ENCODE results near the gene PLAU.

PLAU gene

GRCh38 chr10:73932620-73933112 is 21.7 kb downstream of the PLAU start:
- Histone ChIP-seq H3K36me3 (ENCODE audit: control insufficient read depth, insufficient read depth, low read length) (no peaks in the 10 kb centered on the region), H3K4me3 (ENCODE audit: insufficient read depth, low read depth, low read length) (no peak overlapping the region), H3K9me3 (ENCODE audit: control insufficient read depth, low read length) (no peaks in the 10 kb centered on the region), H3K4me1 (ENCODE audit: control insufficient read depth, insufficient read depth, low read length) (no peaks in the 10 kb centered on the region), H3K27me3 (ENCODE audit: control insufficient read depth, insufficient read depth, low read length, poor library complexity, severe bottlenecking) (no peaks in the 10 kb centered on the region), H3K27ac (ENCODE audit: insufficient read depth, low read depth, low read length, poor library complexity, severe bottlenecking) (no peak overlapping the region)
- 92 to 95% methylated on average over 5 to 6 of the region's 6 CpGs for WGBS, 2 experiments

- H3K27ac ChIP-seq (ENCODE audit: insufficient read depth, low read depth, low read length, poor library complexity, severe bottlenecking) = no peak overlapping the region
- no peaks in the 10 kb centered on the region for H3K27me3 ChIP-seq (ENCODE audit: control insufficient read depth, insufficient read depth, low read length, poor library complexity, severe bottlenecking)
- H3K4me3 ChIP-seq (ENCODE audit: insufficient read depth, low read depth, low read length) = no peak overlapping the region
- H3K9me3 ChIP-seq (ENCODE audit: control insufficient read depth, low read length) = no peaks in the 10 kb centered on the region
- H3K4me1 ChIP-seq (ENCODE audit: control insufficient read depth, insufficient read depth, low read length) = no peaks in the 10 kb centered on the region
- 88 to 93% methylated on average over 3 of the region's 4 CpGs for WGBS, 2 experiments
- no peaks in the 10 kb centered on the region for H3K36me3 ChIP-seq (ENCODE audit: control insufficient read depth, insufficient read depth, low read length)
Measured at GRCh38 chr10:73934074-73934473, 23.1 kb downstream of the PLAU start.

GRCh38 chr10:73935895-73936294 is 25.0 kb downstream of the PLAU start:
- no peak overlapping the region for H3K4me3 ChIP-seq (ENCODE audit: insufficient read depth, low read depth, low read length)
- H3K4me1 ChIP-seq (ENCODE audit: control insufficient read depth, insufficient read depth, low read length) = no peaks in the 10 kb centered on the region
- H3K36me3 ChIP-seq (ENCODE audit: control insufficient read depth, insufficient read depth, low read length) = no peaks in the 10 kb centered on the region
- H3K9me3 ChIP-seq (ENCODE audit: control insufficient read depth, low read length) = no peaks in the 10 kb centered on the region
- no peaks in the 10 kb centered on the region for H3K27me3 ChIP-seq (ENCODE audit: control insufficient read depth, insufficient read depth, low read length, poor library complexity, severe bottlenecking)
- H3K27ac ChIP-seq (ENCODE audit: insufficient read depth, low read depth, low read length, poor library complexity, severe bottlenecking) = no peak overlapping the region
- 89 to 92% methylated on average over 3 of the region's 3 CpGs for WGBS, 2 experiments

GRCh38 chr10:73937333-73938043 is 26.6 kb downstream of the PLAU start:
- Histone ChIP-seq H3K4me1 (ENCODE audit: control insufficient read depth, insufficient read depth, low read length) (no peaks in the 10 kb centered on the region), H3K4me3 (ENCODE audit: insufficient read depth, low read depth, low read length) (no peak overlapping the region), H3K27me3 (ENCODE audit: control insufficient read depth, insufficient read depth, low read length, poor library complexity, severe bottlenecking) (no peaks in the 10 kb centered on the region), H3K36me3 (ENCODE audit: control insufficient read depth, insufficient read depth, low read length) (no peaks in the 10 kb centered on the region), H3K27ac (ENCODE audit: insufficient read depth, low read depth, low read length, poor library complexity, severe bottlenecking) (no peak overlapping the region), H3K9me3 (ENCODE audit: control insufficient read depth, low read length) (no peaks in the 10 kb centered on the region)
- WGBS, 2 experiments = 93 to 95% methylated on average over 4 to 5 of the region's 5 CpGs

- no peak overlapping the region for H3K4me3 ChIP-seq (ENCODE audit: insufficient read depth, low read depth, low read length)
- 11 to 13% methylated on average over 28 of the region's 28 CpGs for WGBS, 2 experiments
Measured at GRCh38 chr10:73940634-73941221, 29.8 kb downstream of the PLAU start.

GRCh38 chr10:73941300-73941699 is 30.4 kb downstream of the PLAU start:
- Histone ChIP-seq H3K4me3 (ENCODE audit: insufficient read depth, low read depth, low read length) (no peak overlapping the region), H3K27me3 (ENCODE audit: control insufficient read depth, insufficient read depth, low read length, poor library complexity, severe bottlenecking) (no peaks in the 10 kb centered on the region), H3K36me3 (ENCODE audit: control insufficient read depth, insufficient read depth, low read length) (no peaks in the 10 kb centered on the region), H3K27ac (ENCODE audit: insufficient read depth, low read depth, low read length, poor library complexity, severe bottlenecking) (no peak overlapping the region), H3K4me1 (ENCODE audit: control insufficient read depth, insufficient read depth, low read length) (no peaks in the 10 kb centered on the region), H3K9me3 (ENCODE audit: control insufficient read depth, low read length) (no peaks in the 10 kb centered on the region)
- WGBS, 2 experiments = 80 to 90% methylated on average over 2 of the region's 2 CpGs

More at GRCh38 chr10:73940634-73941221, 29.8 kb downstream of the PLAU start:
- no peak overlapping the region for H3K27ac ChIP-seq (ENCODE audit: insufficient read depth, low read depth, low read length, poor library complexity, severe bottlenecking)
- H3K4me1 ChIP-seq (ENCODE audit: control insufficient read depth, insufficient read depth, low read length) = no peaks in the 10 kb centered on the region
- H3K36me3 ChIP-seq (ENCODE audit: control insufficient read depth, insufficient read depth, low read length) = no peaks in the 10 kb centered on the region
- no peaks in the 10 kb centered on the region for H3K9me3 ChIP-seq (ENCODE audit: control insufficient read depth, low read length)
- no peaks in the 10 kb centered on the region for H3K27me3 ChIP-seq (ENCODE audit: control insufficient read depth, insufficient read depth, low read length, poor library complexity, severe bottlenecking)

- H3K27ac ChIP-seq (ENCODE audit: insufficient read depth, low read depth, low read length, poor library complexity, severe bottlenecking) = no peak overlapping the region
- H3K27me3 ChIP-seq (ENCODE audit: control insufficient read depth, insufficient read depth, low read length, poor library complexity, severe bottlenecking) = no peaks in the 10 kb centered on the region
- no peaks in the 10 kb centered on the region for H3K4me1 ChIP-seq (ENCODE audit: control insufficient read depth, insufficient read depth, low read length)
- 94 to 95% methylated on average over 35 of the region's 35 CpGs for WGBS, 2 experiments
- H3K9me3 ChIP-seq (ENCODE audit: control insufficient read depth, low read length) = no peaks in the 10 kb centered on the region
- H3K36me3 ChIP-seq (ENCODE audit: control insufficient read depth, insufficient read depth, low read length) = no peaks in the 10 kb centered on the region
- H3K4me3 ChIP-seq (ENCODE audit: insufficient read depth, low read depth, low read length) = no peak overlapping the region
Measured at GRCh38 chr10:73944356-73945100, 33.6 kb downstream of the PLAU start.

- H3K36me3 ChIP-seq (ENCODE audit: control insufficient read depth, insufficient read depth, low read length) = no peaks in the 10 kb centered on the region
- no peaks in the 10 kb centered on the region for H3K4me1 ChIP-seq (ENCODE audit: control insufficient read depth, insufficient read depth, low read length)
- no peak overlapping the region for H3K27ac ChIP-seq (ENCODE audit: insufficient read depth, low read depth, low read length, poor library complexity, severe bottlenecking)
- H3K27me3 ChIP-seq (ENCODE audit: control insufficient read depth, insufficient read depth, low read length, poor library complexity, severe bottlenecking) = no peaks in the 10 kb centered on the region
- H3K9me3 ChIP-seq (ENCODE audit: control insufficient read depth, low read length) = no peaks in the 10 kb centered on the region
- 91 to 92% methylated on average over 9 of the region's 9 CpGs for WGBS, 2 experiments
- H3K4me3 ChIP-seq (ENCODE audit: insufficient read depth, low read depth, low read length) = no peak overlapping the region
Measured at GRCh38 chr10:73946253-73947145, 35.6 kb downstream of the PLAU start.

GRCh38 chr10:73948947-73949633 is 38.2 kb downstream of the PLAU start:
- H3K27me3 ChIP-seq (ENCODE audit: control insufficient read depth, insufficient read depth, low read length, poor library complexity, severe bottlenecking) = no peaks in the 10 kb centered on the region
- WGBS, 2 experiments = 84 to 93% methylated on average over 8 to 9 of the region's 10 CpGs
- no peak overlapping the region for H3K27ac ChIP-seq (ENCODE audit: insufficient read depth, low read depth, low read length, poor library complexity, severe bottlenecking)
- H3K9me3 ChIP-seq (ENCODE audit: control insufficient read depth, low read length) = no peaks in the 10 kb centered on the region
- H3K36me3 ChIP-seq (ENCODE audit: control insufficient read depth, insufficient read depth, low read length) = no peaks in the 10 kb centered on the region
- no peak overlapping the region for H3K4me3 ChIP-seq (ENCODE audit: insufficient read depth, low read depth, low read length)
- H3K4me1 ChIP-seq (ENCODE audit: control insufficient read depth, insufficient read depth, low read length) = no peaks in the 10 kb centered on the region

Measured in ectodermal cell (in vitro differentiated cells).